HG03354 (cell line): ENCODE results near the gene LOXL4.
"Not testable (repeated sequence)": the region's sequence is repeated elsewhere in the genome, so short reads cannot be mapped to it uniquely, and the experiment has no call there.

Experiments used
- ATAC-seq: cut with Tn5 transposase; IDR thresholded peaks from one replicate; pipeline ENCODE4 v1.9.1; 2021; ENCODE audit warnings: mild to moderate bottlenecking; ENCODE audit not compliant: unreplicated experiment, poor library complexity, severe bottlenecking

Gene LOXL4

GRCh38 chr10:98249134-98249533 is 18.9 kb downstream of the LOXL4 start:
- no peak for ATAC-seq

GRCh38 chr10:98248018-98248417 is 20.0 kb downstream of the LOXL4 start:
- ATAC-seq: no peak

GRCh38 chr10:98246911-98247805 is 20.8 kb downstream of the LOXL4 start:
- no peak for ATAC-seq

DNA sequence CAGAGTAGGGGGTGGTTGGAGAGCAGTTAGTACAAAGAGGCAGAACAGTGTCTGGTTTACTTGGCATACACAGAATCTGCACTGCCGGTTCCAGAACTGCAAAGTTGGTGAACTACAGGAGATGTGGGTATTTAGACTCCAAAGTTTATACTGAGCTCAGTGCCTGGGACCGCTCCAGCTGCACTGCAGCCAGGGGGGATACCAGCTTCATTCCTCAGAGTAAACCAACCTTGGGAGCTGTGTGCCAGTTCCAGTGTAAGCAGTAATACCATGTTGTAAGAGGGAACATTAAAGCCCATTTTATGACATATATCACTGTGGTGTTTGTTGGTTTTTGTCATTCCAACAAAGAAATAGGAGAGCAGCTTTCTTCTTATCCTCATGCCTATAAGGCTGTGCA is 23.4 kb downstream of the LOXL4 start:
- ATAC-seq: no peak

DNA sequence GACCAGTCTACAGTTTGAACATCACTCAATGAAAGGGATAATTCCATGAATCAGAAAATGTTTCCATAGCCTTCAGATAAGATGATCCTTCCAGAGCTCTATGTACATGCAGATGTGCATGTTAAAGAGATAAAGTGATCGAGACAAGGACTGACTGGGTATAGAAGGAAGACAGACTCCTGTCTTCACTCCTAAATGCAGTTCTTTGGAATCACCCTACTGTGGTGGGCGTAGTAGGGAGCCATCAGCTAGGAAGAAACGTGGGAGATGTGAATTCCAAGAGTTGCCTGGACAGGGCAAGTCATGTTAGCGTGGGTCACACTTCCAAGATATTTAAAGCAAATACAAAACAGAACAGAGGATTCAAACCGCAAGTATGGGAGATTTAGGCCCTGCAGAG is 23.9 kb downstream of the LOXL4 start:
- ATAC-seq: no peak

- no peak for ATAC-seq
Measured at GRCh38 chr10:98242823-98243222, 25.2 kb downstream of the LOXL4 start.

GRCh38 chr10:98240524-98240923 is 27.5 kb downstream of the LOXL4 start:
- no peak for ATAC-seq

GRCh38 chr10:98238391-98238790 is 29.6 kb downstream of the LOXL4 start:
- no peak for ATAC-seq

GRCh38 chr10:98236862-98237261 is 31.1 kb downstream of the LOXL4 start:
- no peak for ATAC-seq

GRCh38 chr10:98235846-98236245 is 32.1 kb downstream of the LOXL4 start:
- no peak for ATAC-seq

GRCh38 chr10:98231417-98231816 is 36.6 kb downstream of the LOXL4 start:
- no peak for ATAC-seq

- not testable (repeated sequence) for ATAC-seq
Measured at GRCh38 chr10:98228266-98228665, 39.7 kb downstream of the LOXL4 start.

DNA sequence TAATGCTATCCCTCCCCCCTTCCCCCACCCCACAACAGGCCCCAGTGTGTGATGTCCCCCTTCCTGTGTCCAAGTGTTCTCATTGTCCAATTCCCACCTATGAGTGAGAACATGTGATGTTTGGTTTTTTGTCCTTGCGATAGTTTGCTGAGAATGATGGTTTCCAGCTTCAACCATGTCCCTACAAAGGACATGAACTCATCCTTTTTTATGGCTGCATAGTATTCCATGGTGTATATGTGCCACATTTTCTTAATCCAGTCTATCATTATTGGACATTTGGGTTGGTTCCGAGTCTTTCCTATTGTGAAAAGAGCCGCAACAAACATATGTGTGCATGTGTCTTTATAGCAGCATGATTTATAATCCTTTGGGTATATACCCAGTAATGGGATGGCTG is 40.3 kb downstream of the LOXL4 start:
- ATAC-seq: not testable (repeated sequence)

GRCh38 chr10:98226508-98227144 is 41.4 kb downstream of the LOXL4 start:
- ATAC-seq: no peak

DNA sequence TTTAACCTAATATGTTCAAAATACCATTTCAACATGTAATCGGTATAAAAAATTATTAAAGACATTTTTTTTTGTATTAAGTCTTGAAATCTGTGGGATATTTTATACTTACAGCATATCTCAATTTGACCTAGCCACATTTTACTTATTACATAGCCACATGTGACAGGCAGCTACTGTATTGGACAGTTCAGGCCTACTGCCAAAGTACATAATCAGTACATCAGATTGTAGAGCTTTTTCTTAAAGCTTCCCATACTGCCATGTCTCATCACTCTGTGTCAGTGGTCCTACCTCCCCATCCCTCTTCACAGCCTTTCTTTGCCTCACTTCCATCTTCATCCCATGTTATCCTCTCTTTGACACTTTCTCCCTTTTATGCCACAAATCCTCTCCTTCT is 43.0 kb downstream of the LOXL4 start:
- ATAC-seq: no peak

DNA sequence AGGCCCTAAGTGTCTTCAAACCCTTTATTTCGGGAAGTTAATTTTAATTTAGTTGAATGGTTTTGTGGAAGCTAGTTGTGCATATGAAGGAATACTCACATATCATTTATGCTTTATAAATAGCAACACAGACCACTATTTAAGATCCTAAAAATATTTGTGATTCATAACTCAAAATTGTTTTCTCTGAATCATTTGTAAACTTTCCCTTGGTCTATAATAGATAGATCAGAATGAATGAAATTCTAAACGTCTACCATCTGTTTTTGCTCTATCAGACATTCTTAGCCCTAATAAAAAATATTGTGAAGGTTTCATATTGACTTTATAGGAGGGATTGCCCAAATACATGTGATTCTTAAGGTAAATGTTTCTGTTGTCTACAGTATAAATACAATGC is 43.5 kb downstream of the LOXL4 start:
- no peak for ATAC-seq

GRCh38 chr10:98223874-98224273 is 44.1 kb downstream of the LOXL4 start:
- ATAC-seq: no peak

DNA sequence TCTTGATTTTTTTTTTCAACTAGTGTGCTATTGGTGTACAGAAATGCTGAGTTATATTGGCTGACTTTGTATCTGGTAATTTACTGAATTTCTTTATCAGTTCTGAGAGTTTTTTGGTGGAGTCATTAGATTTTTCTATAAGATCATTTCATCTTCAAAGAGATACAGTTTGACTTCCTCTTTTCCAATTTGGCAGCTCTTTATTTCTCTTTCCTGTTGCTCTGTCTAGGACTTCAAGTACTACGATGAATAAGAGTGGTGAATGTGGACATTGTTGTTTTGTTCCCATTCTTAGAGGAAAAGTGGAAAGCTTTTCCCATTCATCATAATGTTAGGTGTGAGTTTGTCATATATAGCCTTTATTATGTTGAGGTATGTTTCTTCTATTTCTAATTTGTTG is 50.2 kb downstream of the LOXL4 start:
- no peak for ATAC-seq

GRCh38 chr10:98215373-98215772 is 52.6 kb downstream of the LOXL4 start:
- ATAC-seq: no peak

- ATAC-seq: no peak
Measured at GRCh38 chr10:98213740-98214139, 54.3 kb downstream of the LOXL4 start.

DNA sequence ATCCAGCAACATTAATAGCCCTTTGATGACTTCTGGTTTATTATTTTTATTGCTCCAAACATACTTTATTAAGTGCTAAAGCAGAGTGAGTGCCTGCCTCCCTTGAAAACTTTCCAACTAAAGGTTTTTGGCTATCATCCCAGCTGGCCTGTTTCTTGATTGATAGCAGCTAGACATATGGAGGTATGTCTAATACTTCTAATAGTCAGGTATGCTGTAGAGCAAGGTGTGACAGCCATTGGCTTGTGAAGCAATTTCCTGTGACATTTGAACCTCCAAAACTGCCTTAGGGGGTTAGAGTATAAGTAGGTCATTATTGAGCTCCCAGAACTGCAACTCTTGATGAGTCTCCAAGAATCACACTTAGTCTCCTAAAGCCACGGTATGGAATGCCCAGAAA is 55.8 kb downstream of the LOXL4 start:
- ATAC-seq: no peak
